Metanephros (tissue), 1 donor: ENCODE data around the gene WASF3. TPM values are rescaled to one million over a fixed set of nuclear protein-coding genes. Genes with fewer than 3 reads are reported as not detected.

Source experiments
- total RNA-seq: library from RNA; depleted of rRNA; stranded (reverse); fragments of >200 nt; gene quantifications from one replicate; pipeline ENCODE4 v1.2.3, GENCODE V29; 2014

Gene WASF3, protein sequence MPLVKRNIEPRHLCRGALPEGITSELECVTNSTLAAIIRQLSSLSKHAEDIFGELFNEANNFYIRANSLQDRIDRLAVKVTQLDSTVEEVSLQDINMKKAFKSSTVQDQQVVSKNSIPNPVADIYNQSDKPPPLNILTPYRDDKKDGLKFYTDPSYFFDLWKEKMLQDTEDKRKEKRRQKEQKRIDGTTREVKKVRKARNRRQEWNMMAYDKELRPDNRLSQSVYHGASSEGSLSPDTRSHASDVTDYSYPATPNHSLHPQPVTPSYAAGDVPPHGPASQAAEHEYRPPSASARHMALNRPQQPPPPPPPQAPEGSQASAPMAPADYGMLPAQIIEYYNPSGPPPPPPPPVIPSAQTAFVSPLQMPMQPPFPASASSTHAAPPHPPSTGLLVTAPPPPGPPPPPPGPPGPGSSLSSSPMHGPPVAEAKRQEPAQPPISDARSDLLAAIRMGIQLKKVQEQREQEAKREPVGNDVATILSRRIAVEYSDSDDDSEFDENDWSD
- 22.5 TPM for total RNA-seq

DNA sequence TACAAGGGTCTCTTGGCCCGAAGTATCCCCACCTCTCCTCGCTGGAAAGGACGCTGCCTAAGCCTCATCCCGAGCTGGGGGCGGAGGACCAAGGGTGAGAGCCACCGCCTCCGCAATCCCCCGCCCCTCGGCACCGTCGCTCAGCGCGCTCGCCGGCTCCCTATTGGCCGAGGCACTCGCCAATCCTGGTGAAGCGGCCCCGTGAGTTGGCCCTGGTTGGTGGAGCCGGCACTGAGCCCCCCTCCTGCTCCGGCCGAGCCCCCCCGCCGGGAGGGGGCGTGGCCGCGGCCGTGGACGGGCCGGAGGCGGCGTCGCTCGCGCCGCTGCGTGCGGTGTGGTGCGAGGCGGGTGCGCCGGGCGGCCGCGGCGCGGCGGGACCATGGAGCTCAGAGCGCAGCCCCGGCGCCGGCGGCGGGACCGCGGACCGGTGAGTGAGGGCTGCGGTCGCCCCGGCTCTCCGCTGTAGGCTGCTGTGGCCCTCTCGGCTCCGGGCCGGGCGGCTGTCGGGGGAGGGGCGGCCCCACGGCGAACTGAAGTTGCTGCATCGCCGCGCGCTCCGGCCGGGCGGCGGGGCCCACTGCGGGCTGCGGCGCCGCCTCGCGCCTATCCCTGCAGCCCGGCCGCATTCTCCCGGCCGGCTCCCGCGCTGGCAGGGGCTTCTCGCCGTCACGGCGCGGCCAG is at the start of gene WASF3:
Gene WASF3, plus strand, starts transcription at position 291 of the 681 bp plus-strand sequence. CDS start 84,588 bp downstream, outside the sequence.

Other genes with a start within 250 kb of the WASF3 start
- 0.06 TPM for gene GPR12, start 203.1 kb downstream of the WASF3 start, total RNA-seq